PC-9 (cell line): ENCODE data around the gene ABL1. TPM values are rescaled to one million over a fixed set of nuclear protein-coding genes. Genes with fewer than 3 reads are reported as not detected.

Experiments
- BruUV-seq: library from RNA; stranded (reverse); fragments of 400-500 nt; replicated peaks from 2 replicates; lab custom pipeline; 2021; lab: Mats Ljungman, UMichigan
- CTCF ChIA-PET: fragments of 300-600 bp; sonication (Branson Sonifier 250); formaldehyde crosslinking; loops from one replicate; lab custom pipeline; 2022; ENCODE audit warnings: antibody characterized with exemption; lab: Charles Lee
- POLR2A ChIA-PET: fragments of 300-600 bp; sonication (Branson Sonifier 250); formaldehyde crosslinking; loops from one replicate; lab custom pipeline; 2022; ENCODE audit warnings: antibody characterized with exemption; ENCODE audit not compliant: unreplicated experiment; lab: Charles Lee
- DNase-seq, 2 experiments: peaks; one replicate each; pipeline versions ENCODE4 v3.0.0 to v3.0.0-alpha.2; 2015 to 2022; ENCODE audit warnings: mixed read lengths in 1 of 2
- H2AFZ ChIP-seq: fragments of 200-600 bp; sonication (generic); 2 replicates; pipeline ENCODE4 v1.8.1; 2017; ENCODE audit warnings: antibody characterized with exemption
- H3F3A ChIP-seq: fragments of 200-600 bp; sonication (generic); 2 replicates; pipeline ENCODE4 v1.8.1; 2017; ENCODE audit warnings: antibody characterized with exemption, mild to moderate bottlenecking, low read depth; ENCODE audit not compliant: insufficient read depth
- H3K27ac ChIP-seq: fragments of 200-600 bp; sonication (generic); 2 replicates; pipeline ENCODE4 v1.6.1; 2016; ENCODE audit warnings: mixed run types
- H3K27me3 ChIP-seq: fragments of 200-600 bp; sonication (generic); 2 replicates; pipeline ENCODE4 v1.6.1; 2016; ENCODE audit warnings: low read depth, mixed run types; ENCODE audit not compliant: insufficient read depth
- H3K36me3 ChIP-seq: fragments of 200-600 bp; sonication (generic); 2 replicates; pipeline ENCODE4 v1.6.1; 2016; ENCODE audit warnings: low read depth, mixed run types
- H3K4me1 ChIP-seq: fragments of 200-600 bp; sonication (generic); replicated peaks from 2 replicates; pipeline ENCODE4 v1.6.1; 2016; ENCODE audit warnings: mixed run types; ENCODE audit not compliant: insufficient read depth
- H3K4me2 ChIP-seq: fragments of 200-600 bp; sonication (generic); 2 replicates; pipeline ENCODE4 v1.6.1; 2017; ENCODE audit warnings: mixed run types
- H3K4me3 ChIP-seq: fragments of 200-600 bp; sonication (generic); 2 replicates; pipeline ENCODE4 v1.6.1; 2016; ENCODE audit warnings: mixed run types
- H3K79me2 ChIP-seq: fragments of 200-600 bp; sonication (generic); 2 replicates; pipeline ENCODE4 v1.6.1; 2017; ENCODE audit warnings: low read depth, mixed run types
- H3K9me2 ChIP-seq: fragments of 200-600 bp; sonication (generic); 2 replicates; pipeline ENCODE4 v1.8.1; 2017; ENCODE audit warnings: mild to moderate bottlenecking; ENCODE audit not compliant: insufficient read depth
- H3K9me3 ChIP-seq: fragments of 200-600 bp; sonication (generic); 2 replicates; pipeline ENCODE4 v1.8.1; 2016; ENCODE audit warnings: low read depth; ENCODE audit not compliant: insufficient read depth
- H4K20me1 ChIP-seq: fragments of 200-600 bp; sonication (generic); 2 replicates; pipeline ENCODE4 v1.8.1; 2017; ENCODE audit not compliant: insufficient read depth
- EZH2 ChIP-seq: fragments of 200-600 bp; sonication (generic); IDR thresholded peaks from 2 replicates; pipeline ENCODE4 v1.8.0; 2017; ENCODE audit warnings: antibody characterized with exemption, low read depth
- intact Hi-C: fragments of 100-400 bp; cut with micrococcal nuclease; formaldehyde crosslinking; loops from one replicate; pipeline ENCODE4 v1.10.0; 2022; ENCODE audit not compliant: unreplicated experiment
- total RNA-seq: library from RNA; stranded (reverse); gene quantifications from 2 replicates; pipeline ENCODE4 v1.2.3, GENCODE V29; 2021
- TF ChIP-seq, protein P1 (sequence below): fragments of 200-600 bp; sonication (generic); conservative IDR thresholded peaks from 2 replicates; pipeline ENCODE4 v1.6.1; 2017; ENCODE audit warnings: mixed run types, antibody characterized with exemption, mild to moderate bottlenecking, moderate library complexity

ABL1 gene
- total RNA-seq, 1 experiment from 2014 or later = 54.8 TPM

- H3K36me3 ChIP-seq = no peaks in the 10 kb centered on the region
- CTCF ChIA-PET = no interaction called here
- H3K4me1 ChIP-seq = no peaks in the 10 kb centered on the region
- H3F3A ChIP-seq = no peaks in the 10 kb centered on the region
- H2AFZ ChIP-seq = no peak overlapping the region
- BruUV-seq = no TSS peak
- H4K20me1 ChIP-seq = no peaks in the 10 kb centered on the region
- intact Hi-C loops = no loop called here
- no peak for DNase-seq
- no peaks in the 10 kb centered on the region for H3K9me2 ChIP-seq
- POLR2A ChIA-PET = no interaction called here
- H3K4me2 ChIP-seq = no peak overlapping the region
- H3K79me2 ChIP-seq = no peaks in the 10 kb centered on the region
- H3K4me3 ChIP-seq = no peak overlapping the region
- H3K9me3 ChIP-seq = no peaks in the 10 kb centered on the region
- H3K27ac ChIP-seq = no peak overlapping the region
- no peaks in the 10 kb centered on the region for H3K27me3 ChIP-seq
- TF ChIP-seq, protein P1, sequence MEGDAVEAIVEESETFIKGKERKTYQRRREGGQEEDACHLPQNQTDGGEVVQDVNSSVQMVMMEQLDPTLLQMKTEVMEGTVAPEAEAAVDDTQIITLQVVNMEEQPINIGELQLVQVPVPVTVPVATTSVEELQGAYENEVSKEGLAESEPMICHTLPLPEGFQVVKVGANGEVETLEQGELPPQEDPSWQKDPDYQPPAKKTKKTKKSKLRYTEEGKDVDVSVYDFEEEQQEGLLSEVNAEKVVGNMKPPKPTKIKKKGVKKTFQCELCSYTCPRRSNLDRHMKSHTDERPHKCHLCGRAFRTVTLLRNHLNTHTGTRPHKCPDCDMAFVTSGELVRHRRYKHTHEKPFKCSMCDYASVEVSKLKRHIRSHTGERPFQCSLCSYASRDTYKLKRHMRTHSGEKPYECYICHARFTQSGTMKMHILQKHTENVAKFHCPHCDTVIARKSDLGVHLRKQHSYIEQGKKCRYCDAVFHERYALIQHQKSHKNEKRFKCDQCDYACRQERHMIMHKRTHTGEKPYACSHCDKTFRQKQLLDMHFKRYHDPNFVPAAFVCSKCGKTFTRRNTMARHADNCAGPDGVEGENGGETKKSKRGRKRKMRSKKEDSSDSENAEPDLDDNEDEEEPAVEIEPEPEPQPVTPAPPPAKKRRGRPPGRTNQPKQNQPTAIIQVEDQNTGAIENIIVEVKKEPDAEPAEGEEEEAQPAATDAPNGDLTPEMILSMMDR = no peak
- no peak for TF ChIP-seq EZH2
These were observed 43.2 kb downstream of the ABL1 start for GRCh38 chr9:130878295-130878694.

DNA sequence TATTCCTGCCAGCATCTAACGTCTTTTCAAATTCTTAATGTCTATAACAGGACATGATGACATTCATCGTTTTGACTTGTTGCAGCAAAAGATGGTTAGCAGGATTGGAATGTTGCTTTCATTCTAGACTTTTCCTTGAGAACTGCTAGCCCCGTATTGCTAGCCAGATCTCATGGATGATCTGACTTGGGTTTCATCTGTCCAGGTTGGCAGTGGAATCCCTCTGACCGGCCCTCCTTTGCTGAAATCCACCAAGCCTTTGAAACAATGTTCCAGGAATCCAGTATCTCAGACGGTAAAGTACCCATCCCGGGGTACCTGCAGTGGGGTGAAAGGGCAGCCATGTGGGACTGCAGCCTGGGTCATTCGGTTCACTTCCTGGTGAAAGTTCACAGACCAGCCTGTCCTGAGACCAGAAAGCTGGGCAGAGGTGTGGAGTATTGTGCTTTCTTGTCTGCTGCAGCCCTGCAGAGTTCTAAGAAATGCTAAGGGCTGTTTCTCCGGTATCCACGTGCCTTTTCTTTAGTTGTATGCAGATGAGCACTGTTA is 44.9 kb downstream of the ABL1 start:
- H3K9me3 ChIP-seq = no peaks in the 10 kb centered on the region
- H3K79me2 ChIP-seq = no peaks in the 10 kb centered on the region
- no peak overlapping the region for H3K27ac ChIP-seq
- no peaks in the 10 kb centered on the region for H4K20me1 ChIP-seq
- CTCF ChIA-PET = no interaction called here
- H3K36me3 ChIP-seq = no peaks in the 10 kb centered on the region
- POLR2A ChIA-PET = no interaction called here
- H3K9me2 ChIP-seq = no peaks in the 10 kb centered on the region
- intact Hi-C loops = no loop called here
- no peaks in the 10 kb centered on the region for H3F3A ChIP-seq
- no TSS peak for BruUV-seq
- H2AFZ ChIP-seq = no peak overlapping the region
- no peaks in the 10 kb centered on the region for H3K4me1 ChIP-seq
- no peak overlapping the region for H3K4me3 ChIP-seq
- TF ChIP-seq, protein P1 = no peak
- no peak for TF ChIP-seq EZH2
- no peak for DNase-seq
- H3K4me2 ChIP-seq = no peak overlapping the region
- H3K27me3 ChIP-seq = no peaks in the 10 kb centered on the region

GRCh38 chr9:130880599-130881220 is 45.7 kb downstream of the ABL1 start:
- DNase-seq = no peak
- Histone ChIP-seq H3K4me2 (no peak overlapping the region), H2AFZ (no peak overlapping the region), H3K4me3 (no peak overlapping the region), H3K27me3 (no peaks in the 10 kb centered on the region), H3F3A (no peaks in the 10 kb centered on the region), H4K20me1 (no peaks in the 10 kb centered on the region), H3K4me1 (no peaks in the 10 kb centered on the region), H3K27ac (no peak overlapping the region), H3K36me3 (no peaks in the 10 kb centered on the region), H3K79me2 (no peaks in the 10 kb centered on the region), H3K9me3 (no peaks in the 10 kb centered on the region), H3K9me2 (no peaks in the 10 kb centered on the region)
- POLR2A ChIA-PET = no interaction called here
- CTCF ChIA-PET = interaction anchor here (0.6 kb wide), 1 partner anchor 341 kb away, joined by 3 read pairs; no protein-coding TSS in a partner anchor
- intact Hi-C loops = no loop called here
- no peak for TF ChIP-seq EZH2
- TF ChIP-seq, protein P1 = no peak
- BruUV-seq = no TSS peak
